NCI-H526 treated with DMSO at 0.1 percent for 48 hours (cell line): ENCODE results near the gene CALML3.
A peak's percentile ranks its signal among the peaks of the same experiment; 100 is the strongest.
"Not testable (repeated sequence)": the region's sequence is repeated elsewhere in the genome, so short reads cannot be mapped to it uniquely, and the experiment has no call there.

Experiments
- DNase-seq: peaks from one replicate; lab custom pipeline; 2025; lab: John Stamatoyannopoulos, UW

CALML3 gene

DNA sequence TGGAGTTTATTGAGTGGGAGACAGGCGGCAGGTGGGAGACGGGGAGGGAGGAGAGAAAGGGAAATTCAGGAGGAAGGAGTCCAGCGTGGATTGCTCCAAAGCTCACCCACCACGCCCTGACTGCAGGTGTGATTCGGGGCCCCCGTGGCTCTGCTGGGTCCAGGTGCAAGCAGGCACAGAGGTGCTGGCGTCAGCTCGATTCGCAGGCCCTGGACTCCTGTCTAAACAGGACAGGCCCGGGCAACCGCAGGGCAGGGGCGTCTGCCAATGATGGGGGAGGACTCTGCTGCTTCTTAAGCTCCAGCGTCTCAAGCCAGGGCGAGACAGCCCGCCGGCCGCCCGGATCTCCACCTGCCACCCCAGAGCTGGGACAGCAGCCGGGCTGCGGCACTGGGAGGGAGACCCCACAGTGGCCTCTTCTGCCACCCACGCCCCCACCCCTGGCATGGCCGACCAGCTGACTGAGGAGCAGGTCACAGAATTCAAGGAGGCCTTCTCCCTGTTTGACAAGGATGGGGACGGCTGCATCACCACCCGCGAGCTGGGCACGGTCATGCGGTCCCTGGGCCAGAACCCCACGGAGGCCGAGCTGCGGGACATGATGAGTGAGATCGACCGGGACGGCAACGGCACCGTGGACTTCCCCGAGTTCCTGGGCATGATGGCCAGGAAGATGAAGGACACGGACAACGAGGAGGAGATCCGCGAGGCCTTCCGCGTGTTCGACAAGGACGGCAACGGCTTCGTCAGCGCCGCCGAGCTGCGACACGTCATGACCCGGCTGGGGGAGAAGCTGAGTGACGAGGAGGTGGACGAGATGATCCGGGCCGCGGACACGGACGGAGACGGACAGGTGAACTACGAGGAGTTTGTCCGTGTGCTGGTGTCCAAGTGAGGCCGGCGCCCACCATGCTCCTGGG lies at the start of gene CALML3:
TSS of gene CALML3 (plus strand) at position 321 of the 920 bp plus-strand sequence. CDS start at position 446, 125 bp downstream.
- DNase-seq, result no peak

DNA sequence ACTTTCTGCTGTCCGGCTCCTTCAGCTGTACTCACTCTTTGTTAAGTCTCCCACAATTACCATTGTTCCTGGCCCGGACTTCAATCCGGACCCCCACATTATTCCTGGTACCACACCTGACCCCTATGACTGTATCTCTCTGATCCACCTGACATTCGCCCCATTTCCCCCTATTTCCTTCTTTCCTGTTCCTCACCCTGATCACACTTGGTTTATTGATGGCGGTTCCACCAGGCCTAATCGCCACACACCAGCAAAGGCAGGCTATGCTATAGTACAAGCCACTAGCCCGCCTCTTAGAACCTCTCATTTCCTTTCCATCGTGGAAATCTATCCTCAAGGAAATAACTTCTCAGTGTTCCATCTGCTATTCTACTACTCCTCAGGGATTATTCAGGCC lies 49.7 kb upstream of the CALML3 start:
- DNase-seq, result not testable (repeated sequence)

DNA sequence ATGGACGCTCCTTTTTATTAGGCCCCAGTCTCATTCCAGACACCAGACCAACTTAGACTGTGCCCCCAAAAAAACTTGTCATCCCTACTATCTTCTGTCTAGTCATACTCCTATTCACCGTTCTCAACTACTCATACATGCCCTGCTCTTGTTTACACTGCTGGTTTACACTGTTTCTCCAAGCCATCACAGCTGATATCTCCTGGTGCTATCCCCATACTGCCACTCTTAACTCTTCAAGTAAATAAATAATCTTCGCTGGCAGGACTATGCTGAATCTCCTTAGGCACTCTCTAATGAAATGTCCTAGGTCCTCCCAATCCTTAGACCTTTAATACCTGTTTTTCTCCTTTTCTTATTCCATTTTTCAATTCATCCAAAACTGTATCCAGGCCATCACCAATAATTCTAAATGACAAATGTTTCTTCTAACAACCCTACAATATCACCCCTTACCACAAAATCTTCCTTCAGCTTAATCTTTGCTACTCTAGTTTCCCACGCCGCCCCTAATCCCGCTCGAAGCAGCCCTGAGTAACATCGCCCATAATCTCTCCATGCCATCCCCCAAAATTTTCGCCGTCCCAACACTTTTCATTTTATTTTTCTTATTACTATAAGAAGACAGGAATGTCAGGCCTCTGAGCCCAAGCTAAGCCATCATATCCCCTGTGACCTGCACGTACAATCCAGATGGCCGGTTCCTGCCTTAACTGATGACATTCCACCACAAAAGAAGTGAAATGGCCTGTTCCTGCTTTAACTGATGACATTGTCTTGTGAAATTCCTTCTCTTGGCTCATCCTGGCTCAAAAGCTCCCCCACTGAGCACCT lies 48.6 kb upstream of the CALML3 start:
- DNase-seq, result not testable (repeated sequence)

DNA sequence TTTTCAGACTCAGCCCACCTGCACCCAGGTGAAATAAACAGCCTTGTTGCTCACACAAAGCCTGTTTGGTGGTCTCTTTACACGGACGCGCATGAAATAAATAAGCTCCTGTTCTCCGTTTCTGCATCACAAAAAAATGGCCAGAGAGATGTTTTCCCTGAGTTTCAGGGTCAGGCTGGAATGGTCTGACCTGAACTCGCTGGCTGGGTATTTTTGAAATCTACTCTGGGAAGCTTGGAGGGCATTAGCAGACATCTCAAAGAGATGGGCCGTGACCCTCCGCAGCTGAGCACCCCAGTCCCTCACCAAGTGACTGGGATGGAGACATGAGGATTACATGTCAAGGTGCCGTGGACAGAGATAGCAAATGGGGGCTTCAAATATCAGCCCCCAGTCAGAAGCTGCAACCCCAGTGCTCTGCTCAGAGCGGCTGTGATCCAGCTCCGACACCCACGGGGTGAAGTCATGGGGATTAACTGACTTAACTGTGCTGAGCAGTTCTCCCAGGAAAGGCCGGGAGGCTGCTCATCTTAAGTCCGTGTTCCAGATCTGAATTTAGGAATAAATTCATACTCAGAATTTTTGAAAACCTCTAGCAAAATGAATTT lies 47.7 kb upstream of the CALML3 start:
- no peak for DNase-seq

DNA sequence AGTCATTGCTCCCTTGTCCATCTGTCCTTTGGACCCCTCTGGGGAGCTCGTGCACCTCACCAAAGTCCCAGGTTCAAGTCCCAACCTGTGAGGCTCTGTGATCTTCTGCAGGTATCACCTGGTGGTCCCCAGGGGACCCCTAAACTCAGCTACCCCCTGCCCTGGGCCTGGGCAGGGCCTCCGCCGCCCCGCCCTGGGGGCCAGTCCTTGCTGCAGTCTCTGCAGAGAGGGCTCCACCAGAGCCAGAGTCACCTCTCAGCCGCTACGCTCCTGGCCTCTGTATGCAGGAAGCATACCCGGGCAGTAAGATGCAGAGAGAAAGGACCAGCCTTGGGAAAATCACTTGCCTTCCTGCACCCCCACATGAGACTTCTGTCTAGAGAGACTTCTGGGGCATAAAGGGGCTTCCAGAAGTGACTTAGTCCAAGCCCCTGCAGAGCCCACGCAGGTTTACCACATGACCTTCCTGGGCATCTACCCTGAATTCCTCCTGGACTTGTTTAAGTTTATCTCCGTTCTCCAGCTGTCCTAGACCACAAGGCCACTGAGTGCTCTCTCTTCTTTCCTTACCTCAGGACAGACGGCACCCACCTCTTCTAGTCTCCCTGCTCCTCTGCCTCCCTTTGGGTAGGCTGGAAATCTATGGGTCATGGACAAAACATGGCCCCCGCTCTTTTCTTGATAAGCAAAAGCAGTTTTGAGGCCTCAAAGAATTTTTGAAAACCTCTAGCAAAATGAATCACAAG lies 46.6 kb upstream of the CALML3 start:
- DNase-seq, result no peak

DNA sequence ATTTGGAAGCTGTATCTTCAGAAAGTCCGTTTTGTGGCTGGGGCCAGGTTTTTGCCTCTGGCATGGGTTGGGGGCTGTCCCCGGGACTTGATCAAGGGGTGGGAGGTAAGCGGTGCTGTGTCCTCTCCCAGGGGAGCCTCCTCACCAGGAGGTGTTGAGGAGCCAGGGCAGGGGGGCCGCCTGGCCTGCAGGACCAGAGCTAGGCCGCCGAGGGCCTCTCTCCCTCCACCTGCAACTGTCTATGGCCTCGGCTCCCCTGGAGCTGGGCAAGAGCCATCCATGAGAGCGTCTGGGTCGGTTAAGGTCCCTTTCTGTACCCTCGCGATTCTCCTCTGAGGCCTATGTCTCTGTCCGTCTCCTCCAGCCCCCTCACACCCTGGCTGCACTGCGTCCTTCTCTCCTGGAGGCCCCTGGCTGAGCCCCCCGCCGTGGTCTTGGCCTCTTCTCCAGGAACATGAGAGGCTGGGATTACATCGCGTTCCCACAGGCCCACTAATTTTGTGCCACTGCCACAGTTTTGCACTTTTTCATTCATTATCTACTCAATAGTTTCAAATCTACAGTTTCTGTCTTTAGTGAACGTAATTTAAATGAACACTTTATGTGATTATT lies 46.0 kb upstream of the CALML3 start:
- no peak for DNase-seq

DNA sequence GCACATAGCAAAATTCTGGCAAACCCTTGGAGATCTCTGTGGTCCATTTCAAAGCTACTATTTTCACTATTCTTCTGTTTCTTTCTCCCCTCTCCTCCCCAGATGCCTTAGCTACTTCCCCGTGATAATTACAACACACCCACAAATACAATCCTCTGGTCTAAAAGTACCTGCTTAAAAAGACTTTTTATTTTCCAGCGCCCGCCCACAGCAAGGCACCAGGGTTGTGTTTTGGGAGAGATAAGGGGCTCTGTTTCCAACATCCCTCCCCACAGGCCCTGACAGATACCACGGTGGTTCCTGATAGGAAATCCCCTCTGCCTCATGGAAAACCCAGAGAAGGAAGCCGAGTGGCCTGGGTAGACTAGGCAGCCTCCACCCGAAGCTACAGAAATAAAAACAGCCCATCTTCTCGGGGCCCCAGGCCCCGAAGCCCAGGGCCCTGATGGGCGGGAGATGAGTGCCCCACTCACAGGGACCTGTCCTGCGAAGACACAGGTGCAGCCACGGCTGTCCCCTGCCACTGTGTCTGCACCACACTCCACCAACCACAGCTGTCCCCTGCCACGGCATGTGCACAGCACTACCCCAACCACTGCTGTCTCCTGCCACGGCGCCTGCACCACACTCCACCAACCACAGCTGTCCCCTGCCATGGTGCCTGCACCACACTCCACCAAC lies 45.1 kb upstream of the CALML3 start:
- no peak for DNase-seq

GRCh38 chr10:5480162-5480941 lies 44.4 kb upstream of the CALML3 start:
- DNase-seq, result no peak

DNA sequence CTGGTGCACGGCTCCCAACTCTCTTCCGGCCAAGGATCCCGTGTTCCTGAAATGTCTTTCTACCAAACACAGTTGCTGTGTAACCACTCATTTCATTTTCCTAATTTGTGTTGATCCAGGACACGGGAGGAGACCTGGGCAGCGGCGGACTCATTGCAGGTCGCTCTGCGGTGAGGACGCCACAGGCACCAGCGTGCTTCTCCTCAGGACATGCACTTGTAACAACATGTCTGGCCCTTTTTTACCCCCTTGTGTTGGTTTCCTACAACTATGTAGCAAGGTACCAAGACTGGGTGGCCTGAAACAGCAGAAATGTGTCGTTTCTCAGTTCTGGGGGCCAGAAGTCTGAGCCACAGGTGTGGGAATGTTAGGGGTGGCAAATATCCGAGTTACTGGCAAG lies 43.6 kb upstream of the CALML3 start:
- no peak for DNase-seq

DNA sequence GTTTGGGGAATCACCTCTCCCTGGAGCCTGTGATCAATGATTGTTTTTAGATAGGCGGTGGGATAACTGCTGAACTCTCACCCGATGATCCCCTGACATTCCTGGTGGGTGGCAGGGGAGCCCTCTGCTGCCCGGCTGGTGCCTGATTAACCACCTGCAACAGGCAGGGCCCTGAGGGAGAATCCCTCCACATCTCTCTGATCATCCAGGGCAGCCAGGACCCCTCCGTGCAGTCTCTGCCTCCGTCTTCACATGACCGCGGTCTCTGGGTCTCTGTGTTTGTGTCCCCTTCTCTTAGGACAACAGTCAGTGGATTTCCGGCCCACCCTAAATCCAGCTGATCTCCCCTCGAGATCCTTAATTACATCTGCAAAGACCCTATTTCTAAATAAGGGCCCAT lies 42.7 kb upstream of the CALML3 start:
- no peak for DNase-seq

- DNase-seq, result no peak
Measured at GRCh38 chr10:5484205-5484604, 40.6 kb upstream of the CALML3 start.

DNA sequence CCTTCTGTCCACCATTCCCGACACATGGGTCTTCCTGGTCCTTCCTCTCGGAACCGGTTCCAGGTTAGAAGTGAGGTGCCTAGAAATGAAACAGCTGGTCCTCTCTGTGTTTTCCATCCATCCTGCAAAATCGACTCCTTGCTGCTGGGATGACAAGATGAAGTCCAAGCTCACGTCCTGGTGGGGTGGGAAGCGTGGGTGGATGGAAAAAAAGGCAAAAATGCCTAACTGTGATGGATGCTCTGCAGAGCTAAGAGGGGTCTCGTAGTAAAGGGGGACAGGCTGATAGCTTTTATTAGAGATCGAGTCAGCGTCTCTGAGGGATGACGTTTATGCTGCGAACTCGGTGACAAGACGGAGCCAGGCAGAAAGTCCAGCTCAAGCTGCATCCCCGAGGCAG lies 39.5 kb upstream of the CALML3 start:
- no peak for DNase-seq

DNA sequence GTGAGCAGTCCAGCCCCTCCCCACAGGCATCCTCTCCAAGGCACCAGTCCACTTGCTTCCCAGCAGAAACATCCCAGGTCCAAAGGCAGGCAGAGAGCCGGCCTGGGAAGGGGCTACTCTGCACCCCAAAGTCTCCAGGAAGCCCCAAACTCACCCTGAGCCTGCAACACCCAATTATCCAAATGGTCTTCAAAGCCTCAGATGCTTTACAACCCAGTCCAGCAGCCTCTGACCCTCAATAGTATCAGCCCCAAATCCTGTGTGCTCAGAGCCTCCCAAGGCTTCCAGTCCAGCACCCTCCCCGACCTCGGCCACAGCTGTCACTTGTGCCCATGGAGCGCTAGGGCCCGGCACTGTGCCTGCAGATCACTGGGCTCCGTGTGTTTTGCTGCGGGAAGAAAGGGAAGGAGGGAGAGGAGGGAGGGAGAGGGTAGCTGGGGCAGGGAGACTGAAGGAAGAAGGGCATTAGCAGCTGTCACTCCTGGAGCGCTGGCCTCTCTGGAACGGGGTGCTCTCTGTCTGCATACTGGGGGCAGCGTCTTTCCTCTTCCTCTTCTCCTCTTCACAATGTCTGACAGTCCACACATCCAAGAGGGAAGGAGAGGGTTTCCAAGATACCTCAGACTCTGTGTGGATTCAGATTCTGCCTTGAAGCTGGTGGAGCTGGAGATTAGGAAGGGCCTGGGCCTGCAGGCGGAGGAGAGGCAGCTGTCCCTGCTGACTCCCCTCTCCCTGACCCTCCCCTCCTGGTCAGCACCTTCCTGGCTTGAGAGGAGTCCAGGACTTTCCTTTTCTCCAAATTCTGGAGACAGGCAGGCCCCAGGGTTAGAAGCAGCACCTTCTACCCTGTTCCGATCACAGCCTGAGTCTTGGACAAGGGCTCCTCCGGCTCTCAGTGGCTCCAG lies 38.6 kb upstream of the CALML3 start:
- DNase-seq, result no peak

- no peak for DNase-seq
Measured at GRCh38 chr10:5486853-5487235, 37.9 kb upstream of the CALML3 start.

DNA sequence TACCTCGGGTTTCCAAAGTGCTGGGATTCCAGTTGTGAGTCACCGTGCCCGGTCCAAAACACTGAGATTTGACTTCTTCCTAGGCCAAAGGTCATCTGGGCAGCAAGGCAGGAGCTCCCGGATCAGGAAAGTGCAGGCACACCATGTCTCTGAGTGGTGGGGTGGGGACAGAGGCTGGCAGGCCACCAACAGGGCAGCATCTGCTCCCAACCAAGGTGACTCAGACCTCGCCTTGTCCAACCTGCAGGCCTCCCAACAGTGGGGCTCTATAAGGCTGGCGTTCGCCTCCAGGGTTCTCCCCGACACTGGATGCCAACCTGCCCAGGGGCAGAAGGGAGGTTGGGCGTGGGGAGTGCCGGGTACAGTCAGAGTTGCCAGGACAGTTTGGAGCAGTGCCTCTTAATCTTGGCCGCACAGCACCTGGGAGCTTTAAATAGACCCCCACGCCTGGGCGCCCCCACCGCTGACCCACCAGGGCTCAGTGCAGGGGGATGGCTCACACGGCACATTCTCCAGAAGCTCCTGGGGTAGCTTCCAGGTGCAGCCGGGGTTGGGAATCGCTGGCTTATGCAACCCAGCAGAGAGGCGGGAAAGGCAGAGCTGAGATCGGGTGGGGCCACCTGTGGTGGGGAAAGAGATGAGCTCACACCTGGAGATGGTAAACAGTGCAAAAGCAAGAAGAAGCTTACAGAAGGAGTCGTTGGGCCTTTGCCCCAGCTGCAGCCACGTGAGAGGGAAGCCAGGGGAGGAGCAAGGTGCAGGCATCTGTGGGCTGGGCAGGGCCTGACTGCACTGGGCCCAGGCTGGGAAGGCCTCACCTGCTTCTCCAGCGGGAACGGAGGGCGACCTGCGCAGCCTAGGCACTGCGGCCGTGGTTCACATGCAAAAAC lies 36.2 kb upstream of the CALML3 start:
- DNase-seq, result peak; percentile 9

GRCh38 chr10:5490032-5490431 lies 34.7 kb upstream of the CALML3 start:
- no peak for DNase-seq

- no peak for DNase-seq
Measured at GRCh38 chr10:5490698-5491464, 33.9 kb upstream of the CALML3 start.
